Epidermal melanocyte (primary cell): Measurements from ENCODE around the gene ACER3.
"Not testable (repeated sequence)": the region's sequence is repeated elsewhere in the genome, so short reads cannot be mapped to it uniquely, and the experiment has no call there.

Experiments used
- DNase-seq: peaks from one replicate; pipeline ENCODE4 v3.0.0; 2011; ENCODE audit warnings: low spot score; ENCODE audit not compliant: insufficient read length

Gene ACER3

DNA sequence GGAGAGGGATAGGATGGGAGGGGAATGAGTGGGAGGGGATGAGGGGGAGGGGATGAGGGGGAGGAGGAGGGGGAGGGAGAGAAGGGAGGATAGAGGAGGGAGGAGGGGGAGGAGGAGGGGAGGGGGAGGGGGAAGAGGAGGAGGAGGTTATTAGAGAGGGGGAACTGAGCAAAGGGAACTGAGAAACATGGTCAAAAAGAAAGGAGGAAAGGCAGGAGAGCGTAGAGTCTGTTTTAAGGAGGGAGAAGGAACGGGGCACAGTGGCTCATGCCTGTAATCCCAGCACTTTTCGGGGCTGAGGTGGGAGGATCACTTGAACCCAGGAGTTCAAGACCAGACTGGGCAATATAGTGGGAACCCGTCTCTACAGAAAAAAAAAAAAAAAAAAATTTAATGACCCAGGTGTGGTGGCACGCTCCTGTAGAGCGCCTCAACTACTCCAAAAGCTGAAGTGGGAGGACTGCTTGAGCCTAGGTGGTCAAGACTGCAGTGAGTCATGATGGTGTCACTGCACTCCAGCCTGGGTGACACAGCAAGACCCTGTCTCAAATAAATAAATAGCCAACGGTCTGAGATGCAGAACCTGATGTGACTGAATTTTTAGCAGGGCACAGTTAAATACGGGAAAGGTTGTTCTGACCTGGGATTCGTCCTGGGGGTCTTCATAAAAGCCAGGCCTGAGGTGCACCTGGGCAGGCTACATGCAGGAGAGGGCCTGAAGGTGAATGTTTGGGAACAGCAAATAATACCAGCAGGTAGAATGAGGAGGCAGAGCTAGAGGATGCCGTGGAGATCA is 177.5 kb downstream of the ACER3 start:
- DNase-seq: no peak

DNA sequence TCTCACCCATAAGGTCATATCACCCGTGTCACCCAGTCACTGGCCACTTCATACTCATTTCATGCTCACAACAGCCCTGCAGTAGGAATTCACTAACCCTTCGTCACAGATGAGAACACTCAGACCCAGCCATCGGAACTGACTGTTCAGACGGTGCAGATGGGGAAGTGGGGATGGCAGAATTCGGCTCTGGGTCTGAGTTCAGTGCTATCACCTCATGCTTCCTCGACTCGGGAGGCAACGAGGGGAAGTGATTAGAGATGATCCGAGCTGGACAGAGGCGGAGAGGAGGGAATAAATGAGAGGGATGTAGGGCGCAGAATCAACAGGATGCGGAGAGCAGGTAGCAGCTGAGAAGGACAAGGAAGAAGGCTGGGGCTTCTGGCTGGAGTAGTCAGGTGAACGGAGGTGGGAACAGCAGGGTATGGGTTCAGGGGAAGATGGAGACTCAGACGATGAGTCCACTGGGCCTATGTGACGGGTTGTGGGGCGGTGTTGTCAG is 178.2 kb downstream of the ACER3 start:
- no peak for DNase-seq

DNA sequence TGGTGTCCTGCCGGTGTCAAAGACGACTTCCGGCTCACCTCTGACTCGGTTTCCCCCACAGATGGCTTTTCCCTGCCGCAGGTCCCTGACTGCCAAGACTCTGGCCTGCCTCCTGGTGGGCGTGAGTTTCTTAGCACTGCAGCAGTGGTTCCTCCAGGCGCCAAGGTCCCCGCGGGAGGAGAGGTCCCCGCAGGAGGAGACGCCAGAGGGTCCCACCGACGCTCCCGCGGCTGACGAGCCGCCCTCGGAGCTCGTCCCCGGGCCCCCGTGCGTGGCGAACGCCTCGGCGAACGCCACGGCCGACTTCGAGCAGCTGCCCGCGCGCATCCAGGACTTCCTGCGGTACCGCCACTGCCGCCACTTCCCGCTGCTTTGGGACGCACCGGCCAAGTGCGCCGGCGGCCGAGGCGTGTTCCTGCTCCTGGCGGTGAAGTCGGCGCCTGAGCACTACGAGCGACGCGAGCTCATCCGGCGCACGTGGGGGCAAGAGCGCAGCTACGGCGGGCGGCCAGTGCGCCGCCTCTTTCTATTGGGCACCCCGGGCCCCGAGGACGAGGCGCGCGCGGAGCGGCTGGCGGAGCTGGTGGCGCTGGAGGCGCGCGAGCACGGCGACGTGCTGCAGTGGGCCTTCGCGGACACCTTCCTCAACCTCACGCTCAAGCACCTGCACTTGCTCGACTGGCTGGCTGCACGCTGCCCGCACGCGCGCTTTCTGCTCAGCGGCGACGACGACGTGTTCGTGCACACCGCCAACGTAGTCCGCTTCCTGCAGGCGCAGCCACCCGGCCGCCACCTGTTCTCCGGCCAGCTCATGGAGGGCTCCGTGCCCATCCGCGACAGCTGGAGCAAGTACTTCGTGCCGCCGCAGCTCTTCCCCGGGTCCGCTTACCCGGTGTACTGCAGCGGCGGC is 179.0 kb downstream of the ACER3 start:
- DNase-seq: no peak

DNA sequence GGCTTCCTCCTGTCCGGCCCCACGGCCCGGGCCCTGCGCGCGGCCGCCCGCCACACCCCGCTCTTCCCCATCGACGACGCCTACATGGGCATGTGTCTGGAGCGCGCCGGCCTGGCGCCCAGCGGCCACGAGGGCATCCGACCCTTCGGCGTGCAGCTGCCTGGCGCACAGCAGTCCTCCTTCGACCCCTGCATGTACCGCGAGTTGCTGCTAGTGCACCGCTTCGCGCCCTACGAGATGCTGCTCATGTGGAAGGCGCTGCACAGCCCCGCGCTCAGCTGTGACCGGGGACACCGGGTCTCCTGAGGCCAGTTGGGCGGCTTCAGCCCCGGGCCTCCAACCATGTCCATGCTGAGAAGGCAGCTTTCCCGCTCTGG is 179.7 kb downstream of the ACER3 start:
- DNase-seq: no peak

DNA sequence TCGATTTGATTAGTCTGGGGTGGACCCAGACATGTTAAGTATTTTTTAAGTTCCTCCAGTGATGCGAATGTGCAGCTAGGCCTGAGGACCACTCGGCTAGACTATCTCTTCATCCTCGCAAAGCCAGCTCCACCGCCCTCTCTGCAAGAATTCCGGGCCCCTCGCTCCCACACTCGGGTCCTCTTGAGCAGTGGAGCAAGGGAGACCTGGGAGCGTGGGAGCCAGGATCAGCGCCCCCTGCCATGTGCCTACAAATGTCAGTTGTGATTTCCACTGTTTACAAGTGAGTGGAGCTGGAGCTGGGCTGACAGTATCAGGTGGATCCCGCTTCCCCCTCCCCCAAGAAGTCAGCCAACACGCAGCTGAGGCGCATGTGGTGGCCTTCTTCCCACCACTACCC is 180.2 kb downstream of the ACER3 start:
- DNase-seq: no peak

DNA sequence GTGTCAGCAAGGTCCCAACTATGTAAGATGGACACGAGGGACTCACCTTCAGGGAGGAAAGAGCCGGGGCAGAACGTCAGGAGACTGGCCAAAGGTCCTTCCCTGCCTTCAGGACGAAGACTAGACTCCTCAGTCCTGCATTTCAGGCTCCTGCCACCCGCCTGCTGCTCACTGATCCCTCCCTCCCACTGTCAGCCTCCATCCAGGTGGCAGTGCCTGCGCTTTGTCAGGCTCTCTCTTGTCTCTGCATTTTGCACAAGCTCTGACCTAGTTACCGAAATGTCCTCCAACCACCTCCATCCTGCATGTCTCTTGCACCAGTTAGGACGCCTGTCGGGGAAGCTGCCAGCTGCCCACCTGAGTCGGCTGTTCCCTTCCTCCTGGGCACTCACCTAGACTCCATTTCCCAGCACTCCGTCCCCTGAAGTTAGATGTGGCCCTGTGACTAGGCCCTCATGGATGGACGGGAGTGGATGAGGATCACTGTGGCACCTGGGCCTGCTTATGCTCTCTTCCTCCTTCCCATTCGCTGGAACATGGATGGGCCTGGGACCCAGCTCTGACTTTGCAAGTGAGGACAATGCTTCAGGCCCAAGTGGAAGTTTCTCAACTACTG is 181.5 kb downstream of the ACER3 start:
- DNase-seq: no peak

DNA sequence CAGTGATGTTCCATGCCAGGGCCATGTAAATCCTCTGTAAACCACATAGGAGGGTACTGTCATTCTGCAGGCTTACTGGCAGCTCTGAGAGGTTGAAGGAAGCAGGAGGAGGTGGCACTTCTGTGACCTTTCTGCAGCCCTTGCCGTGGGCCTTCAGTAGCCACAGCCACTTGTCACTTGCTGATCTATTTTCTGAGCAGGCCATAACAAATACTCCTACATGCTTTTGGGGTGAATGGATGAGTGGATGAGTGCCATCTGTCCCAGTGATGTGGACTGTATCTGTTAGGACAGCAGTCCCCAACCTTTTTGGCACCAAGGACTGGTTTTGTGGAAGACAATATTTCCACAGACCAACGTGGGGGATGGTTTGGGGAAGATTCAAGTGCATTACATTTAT is 183.6 kb downstream of the ACER3 start:
- DNase-seq: no peak

DNA sequence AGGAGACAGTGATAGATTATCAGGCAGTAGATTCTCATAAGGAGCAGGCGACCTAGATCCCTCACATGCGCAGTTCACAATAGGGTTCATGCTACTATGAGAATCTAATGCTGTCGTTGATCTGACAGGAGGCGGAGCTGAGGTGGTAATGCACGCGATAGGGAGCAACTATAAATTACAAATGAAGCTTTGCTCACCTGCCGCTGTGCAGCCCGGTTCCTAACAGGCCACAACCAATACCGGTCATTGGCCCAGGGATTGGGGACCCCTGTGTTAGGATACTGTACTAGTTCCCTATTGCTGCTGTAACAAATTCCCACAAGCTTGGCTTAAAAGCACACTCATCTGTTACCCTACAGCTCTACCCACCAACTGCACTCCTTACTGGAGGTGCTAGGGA is 184.2 kb downstream of the ACER3 start:
- DNase-seq: no peak

DNA sequence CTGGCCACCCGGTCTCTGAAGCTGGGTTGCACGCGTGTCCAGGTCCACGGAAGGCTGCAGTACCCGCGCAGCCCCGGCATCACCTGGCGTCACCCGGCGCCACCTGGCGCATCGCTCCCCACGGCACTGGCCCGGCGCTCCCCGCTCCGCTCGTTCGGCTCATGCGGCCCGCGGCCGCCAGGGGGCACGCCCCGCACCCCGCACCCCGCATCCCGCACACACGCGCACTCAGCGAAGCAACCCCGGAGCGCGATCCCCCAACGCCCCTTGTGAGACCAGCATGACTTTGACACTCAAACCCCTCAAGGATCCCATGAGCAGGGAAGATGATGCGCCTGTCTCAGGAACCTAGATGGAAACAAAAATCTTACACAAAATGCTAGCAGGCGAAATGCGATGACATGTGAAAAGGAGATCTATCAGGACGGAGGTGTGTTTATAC is 185.4 kb downstream of the ACER3 start:
- DNase-seq: no peak

DNA sequence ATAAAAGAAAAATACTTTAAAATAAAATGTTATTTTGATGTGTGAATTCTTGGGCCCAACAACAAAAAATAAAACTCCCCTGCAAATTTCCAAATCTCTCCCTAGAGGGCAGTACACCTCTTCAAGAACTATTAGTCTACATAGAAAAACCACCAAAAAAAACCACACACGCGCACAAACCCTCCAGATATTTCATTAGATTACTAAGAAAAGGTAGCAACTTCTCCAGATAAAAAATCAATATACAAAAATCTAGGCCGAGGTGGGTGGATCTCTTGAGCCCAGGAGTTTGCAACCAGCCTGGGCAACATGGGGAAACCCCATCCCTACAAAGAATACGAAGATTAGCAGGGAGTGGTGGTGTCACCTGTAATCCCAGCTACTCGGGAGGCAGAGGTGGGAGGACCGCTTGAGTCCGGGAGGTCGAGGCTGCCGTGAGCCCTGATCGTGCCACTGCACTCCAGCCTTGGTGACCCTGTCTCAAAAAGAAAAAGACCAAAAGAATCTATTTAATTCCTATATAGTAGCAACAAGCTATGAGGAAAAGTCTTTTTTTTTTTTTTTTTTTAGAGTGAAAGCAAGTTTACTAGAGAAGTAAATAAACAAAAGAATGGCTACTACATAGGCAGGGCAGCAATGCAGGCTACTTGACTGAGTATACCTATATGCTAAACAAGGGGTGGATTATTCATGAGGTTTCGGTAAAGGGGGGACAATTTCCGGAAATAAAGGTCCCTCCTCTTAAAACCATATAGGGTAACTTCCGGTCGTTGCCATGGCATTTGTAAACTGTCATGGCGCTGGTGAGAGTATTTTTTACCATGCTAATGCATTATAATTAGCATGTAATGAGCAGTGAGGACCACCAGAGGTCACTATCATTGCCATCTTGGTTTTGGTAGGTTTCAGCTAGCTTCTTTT is 186.5 kb downstream of the ACER3 start:
- peak; percentile 87 for DNase-seq

DNA sequence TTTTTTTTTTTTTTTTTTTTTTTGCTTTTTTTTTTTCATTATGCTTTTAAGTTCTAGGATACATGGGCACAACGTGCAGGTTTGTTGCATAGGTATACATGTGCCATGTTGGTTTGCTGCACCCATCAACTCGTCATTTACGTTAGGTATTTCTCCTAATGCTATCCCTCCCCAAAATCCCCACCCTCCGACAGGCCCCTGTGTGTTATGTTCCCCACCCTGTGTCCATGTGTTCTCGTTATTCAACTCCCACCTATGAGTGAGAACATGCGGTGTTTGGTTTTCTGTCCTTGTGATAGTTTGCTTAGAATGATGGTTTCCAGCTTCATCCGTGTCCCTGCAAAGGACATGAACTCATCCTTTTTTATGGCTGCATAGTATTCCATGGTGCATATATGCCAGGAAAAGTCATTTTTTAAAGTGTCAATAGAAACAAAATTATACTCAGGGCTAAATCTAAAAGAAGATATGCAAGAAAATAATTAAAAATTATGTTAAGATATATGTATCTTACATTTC is 187.3 kb downstream of the ACER3 start:
- not testable (repeated sequence) for DNase-seq

DNA sequence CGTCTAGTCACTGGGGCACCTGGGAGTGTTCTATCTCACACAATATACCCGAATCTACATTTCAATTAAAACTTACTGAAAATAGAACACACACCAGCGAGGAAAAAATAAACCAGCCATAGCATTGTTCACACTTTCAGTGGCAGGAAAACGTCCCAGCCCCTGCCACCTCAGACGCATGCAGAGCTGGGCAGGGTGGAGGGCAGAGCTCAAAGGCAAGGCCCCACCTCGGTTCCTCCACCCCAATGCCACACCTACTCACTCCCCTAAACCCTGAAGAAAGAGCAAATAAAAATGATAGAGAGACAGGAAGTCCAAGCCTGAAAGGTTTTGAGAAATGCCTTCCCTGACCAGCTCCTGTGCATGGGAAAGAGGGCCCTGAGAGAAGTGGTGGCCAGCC is 188.3 kb downstream of the ACER3 start:
- no peak for DNase-seq

DNA sequence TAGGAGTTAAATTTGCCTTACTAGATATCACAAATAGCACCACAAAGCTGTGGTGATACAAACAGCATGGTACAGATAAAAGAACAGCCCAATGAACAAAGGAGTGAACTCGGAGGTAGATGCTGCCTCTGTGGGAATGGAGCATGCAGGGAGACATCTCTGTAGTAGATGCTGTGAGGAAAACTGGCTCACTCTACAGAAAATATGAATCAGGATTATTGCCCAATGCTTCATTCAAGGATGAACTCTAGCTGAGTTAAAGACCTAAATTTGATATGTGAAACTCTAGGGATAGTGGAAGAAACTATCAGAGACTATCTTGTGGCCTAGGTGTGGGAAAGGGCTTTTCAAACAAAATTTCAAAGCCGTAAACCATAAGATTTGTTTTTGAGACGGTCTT is 190.8 kb downstream of the ACER3 start:
- no peak for DNase-seq

DNA sequence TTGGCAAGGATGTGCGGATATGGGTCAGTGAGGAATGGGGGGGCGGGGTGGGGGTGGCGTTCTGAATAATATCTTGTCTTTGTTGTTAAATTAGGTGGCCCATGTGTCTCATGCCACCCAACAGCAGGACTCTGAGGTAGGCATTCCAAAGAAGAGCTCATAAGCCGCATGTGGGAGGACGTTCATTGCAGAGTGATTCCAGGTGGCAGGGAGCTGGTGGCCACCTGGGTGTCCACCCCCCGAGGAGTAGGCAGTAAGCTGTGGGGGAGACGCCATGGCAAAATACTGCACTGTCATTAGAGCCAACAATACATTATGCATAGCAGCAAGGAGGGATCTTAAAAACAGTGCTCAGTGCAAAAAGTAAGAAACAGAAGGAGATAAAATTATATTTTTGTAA is 191.8 kb downstream of the ACER3 start:
- DNase-seq: no peak

DNA sequence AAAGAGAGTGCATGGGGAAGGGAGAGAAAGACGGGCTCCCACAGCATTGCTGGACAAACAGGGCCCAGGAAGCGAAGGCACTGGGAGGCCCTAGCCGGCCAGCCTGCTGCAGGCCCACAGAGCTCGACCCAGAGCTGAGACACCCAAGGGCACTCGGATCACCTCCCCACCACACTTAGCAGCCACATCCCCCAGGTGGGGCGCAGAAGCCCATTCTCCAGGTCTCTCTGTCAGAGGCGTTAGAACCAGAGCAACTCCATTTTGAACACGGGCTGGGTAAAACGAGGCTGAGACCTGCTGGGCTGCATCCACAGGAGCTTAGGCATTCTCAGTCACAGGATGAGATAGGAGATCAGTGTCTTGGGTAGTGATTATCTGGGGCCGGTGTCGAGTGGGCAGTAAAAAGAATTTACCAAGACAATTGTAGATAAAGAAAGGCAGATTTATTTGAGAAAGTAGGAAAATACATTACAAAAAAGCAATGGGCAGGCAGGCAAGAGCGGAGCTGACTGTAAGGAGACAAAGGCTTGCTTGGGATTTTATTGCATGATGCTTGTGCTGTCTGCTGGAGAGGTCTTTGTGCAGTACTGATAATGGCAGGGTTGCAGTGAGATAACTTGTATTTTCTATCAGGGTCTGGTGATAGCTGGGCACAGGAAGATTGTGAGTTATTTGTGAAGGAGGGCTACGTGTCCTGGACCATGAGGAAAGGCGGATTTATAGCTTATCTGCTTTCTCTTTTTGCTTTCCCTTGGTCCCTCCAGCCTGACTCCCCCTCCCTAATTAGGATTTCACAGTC is 192.7 kb downstream of the ACER3 start:
- DNase-seq: no peak

DNA sequence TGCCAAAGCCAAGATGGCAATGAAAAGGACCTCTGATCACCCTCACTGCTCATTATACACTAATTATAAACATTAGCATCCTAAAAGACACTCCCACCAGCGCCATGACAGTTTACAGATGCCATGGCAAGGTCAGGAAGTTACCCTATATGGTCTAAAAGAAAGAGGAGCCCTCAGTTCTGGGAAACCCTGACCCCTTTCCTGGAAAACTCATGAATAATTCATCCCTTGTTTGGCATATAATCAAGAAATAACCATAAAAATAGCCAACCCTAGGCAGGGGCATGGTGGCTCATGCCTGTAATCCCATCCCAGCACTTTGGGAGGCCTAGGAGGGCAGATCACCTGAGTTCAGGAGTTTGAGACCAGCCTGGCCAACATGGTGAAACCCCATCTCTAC is 193.4 kb downstream of the ACER3 start:
- no peak for DNase-seq

DNA sequence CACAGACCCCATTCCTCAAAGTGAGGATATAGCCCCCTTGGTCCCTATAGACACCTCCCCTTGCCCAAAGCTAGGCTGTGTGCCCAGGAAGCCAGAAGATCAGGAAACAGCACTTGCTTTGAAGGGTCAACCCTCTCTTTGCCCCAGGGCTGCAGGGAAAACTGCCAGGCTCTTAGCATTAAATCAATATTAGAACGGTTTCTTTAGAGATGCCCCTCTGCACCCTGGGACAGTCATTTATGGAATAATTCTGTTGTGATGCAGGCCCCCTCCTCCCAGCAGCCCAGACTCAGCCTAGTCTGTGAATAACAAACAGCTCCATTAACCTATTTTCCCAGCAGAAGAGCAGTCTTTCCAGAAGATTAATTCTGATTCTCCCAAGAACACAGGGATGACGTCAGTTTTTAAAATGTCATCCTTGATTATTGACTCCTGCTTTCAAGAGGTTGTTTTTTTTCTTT is 194.4 kb downstream of the ACER3 start:
- DNase-seq: no peak

DNA sequence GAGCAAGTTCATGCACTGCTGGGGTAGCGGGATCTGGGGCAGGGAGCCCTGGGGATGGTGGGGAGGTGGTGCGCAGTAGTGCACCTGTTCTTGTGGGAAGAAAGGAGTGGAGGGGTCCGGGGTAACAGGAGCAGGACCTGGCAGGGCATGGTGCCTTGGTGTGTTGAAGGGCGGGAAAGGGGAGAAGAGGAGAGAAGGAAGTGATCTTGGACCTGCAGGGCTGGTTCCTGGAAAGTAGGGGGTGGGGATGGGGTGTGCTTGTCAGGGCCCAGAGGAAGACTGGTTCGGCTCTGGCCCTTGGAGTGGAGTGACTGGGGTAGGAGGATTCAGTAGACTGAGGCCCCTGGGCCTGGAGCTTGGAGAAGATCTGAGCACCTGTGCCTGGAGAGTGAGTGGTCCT is 195.2 kb downstream of the ACER3 start:
- no peak for DNase-seq

DNA sequence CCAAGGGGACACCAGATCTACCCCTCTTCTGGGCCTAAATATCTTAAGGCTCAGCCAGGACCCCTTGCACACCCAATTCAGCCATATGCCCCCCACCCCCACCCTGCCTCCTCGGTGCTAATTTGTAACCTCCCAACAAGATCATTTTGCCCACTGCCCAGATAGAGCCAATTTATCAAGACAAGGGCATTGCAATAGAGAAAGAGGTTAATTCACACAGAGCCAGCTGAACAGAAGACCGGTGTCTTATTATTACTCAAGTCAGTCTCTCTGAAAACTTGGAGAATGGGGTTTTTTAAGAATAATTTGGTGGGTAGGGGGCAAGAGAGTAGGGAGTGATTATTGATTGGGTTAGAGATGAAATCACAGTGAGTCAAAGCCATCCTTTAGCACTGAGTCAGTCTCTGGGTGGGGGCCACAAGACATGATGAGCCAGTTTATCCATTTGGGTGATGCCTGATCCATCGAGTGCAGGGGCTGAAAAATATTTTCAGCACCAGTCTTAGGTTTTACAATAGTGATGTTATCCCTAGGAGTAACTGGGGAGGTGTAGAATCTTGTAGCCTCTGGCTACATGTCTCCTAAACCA is 196.2 kb downstream of the ACER3 start:
- DNase-seq: no peak
